Stimulated activated CD8-positive, alpha-beta memory T cell treated with anti-CD3 and anti-CD28 coated beads, Interleukin-15, amount 100 ng/mL, for 24 hours (primary cell): ENCODE results near the gene TTC28.

ENCODE experiments used
- DNase-seq: peaks from one replicate; pipeline ENCODE4 v3.0.0-alpha.2; 2020; ENCODE audit warnings: low read depth

TTC28 gene

GRCh38 chr22:27988704-27989103, 690.9 kb downstream of the TTC28 start:
- no peak for DNase-seq

- no peak for DNase-seq
These were observed 692.1 kb downstream of the TTC28 start for GRCh38 chr22:27987557-27987956.

- DNase-seq, result no peak
These were observed 692.7 kb downstream of the TTC28 start for GRCh38 chr22:27986937-27987336.

- no peak for DNase-seq
These were observed 693.2 kb downstream of the TTC28 start for GRCh38 chr22:27986459-27986858.

- DNase-seq, result no peak
These were observed 694.0 kb downstream of the TTC28 start for GRCh38 chr22:27985323-27986275.

- DNase-seq, result no peak
These were observed 694.9 kb downstream of the TTC28 start for GRCh38 chr22:27984723-27985122.

GRCh38 chr22:27984001-27984695, 695.5 kb downstream of the TTC28 start:
- DNase-seq, result no peak

- DNase-seq, result no peak
These were observed 696.3 kb downstream of the TTC28 start for GRCh38 chr22:27983361-27983791.

GRCh38 chr22:27982630-27983180, 696.9 kb downstream of the TTC28 start:
- no peak for DNase-seq

GRCh38 chr22:27982106-27982505, 697.5 kb downstream of the TTC28 start:
- no peak for DNase-seq

GRCh38 chr22:27980424-27981148, 699.1 kb downstream of the TTC28 start:
- DNase-seq, result no peak

GRCh38 chr22:27978802-27979201, 700.8 kb downstream of the TTC28 start:
- DNase-seq, result no peak

GRCh38 chr22:27978317-27978716, 701.3 kb downstream of the TTC28 start:
- DNase-seq, result no peak

GRCh38 chr22:27976586-27976985, 703.1 kb downstream of the TTC28 start:
- DNase-seq, result no peak

GRCh38 chr22:27975381-27976013, 704.1 kb downstream of the TTC28 start:
- no peak for DNase-seq

- DNase-seq, result no peak
These were observed 705.8 kb downstream of the TTC28 start for GRCh38 chr22:27973846-27974245.

GRCh38 chr22:27972732-27973698, 706.6 kb downstream of the TTC28 start:
- DNase-seq, result no peak

- no peak for DNase-seq
These were observed 707.7 kb downstream of the TTC28 start for GRCh38 chr22:27971926-27972325.

GRCh38 chr22:27970596-27971220, 708.9 kb downstream of the TTC28 start:
- DNase-seq, result no peak
